ENCODE data around the gene LARGE1. TPM values are rescaled to one million over a fixed set of nuclear protein-coding genes. Genes with fewer than 3 reads are reported as not detected.
"Not testable (repeated sequence)": the region's sequence is repeated elsewhere in the genome, so short reads cannot be mapped to it uniquely, and the experiment has no call there.

Gene LARGE1
- total and polyA plus RNA-seq, 2 of the 13 experiments (the other 11 are each of a cell fraction or from before 2014, with no cell fraction given): 8.4 to 11.0 TPM

DNA sequence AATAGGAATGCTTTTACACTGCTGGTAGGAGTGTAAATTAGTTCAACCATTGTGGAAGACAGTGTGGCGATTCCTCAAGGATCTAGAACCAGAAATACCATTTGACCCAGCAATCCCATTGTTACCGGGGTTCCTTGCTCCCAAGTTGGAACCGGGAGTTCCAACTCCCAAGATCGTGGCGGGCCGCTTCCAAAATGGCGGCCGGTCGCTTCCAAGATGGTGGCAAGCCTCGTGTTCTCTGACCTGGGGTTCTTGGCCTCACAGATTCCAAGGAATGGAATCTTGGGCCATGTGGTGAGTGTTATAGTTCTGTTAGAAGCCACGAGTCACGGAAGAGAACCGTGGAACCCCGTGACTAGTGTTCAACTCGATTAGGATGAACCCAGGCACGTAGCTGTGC lies 62.5 kb downstream of the LARGE1 start:
- H3K36me3 ChIP-seq (replicated peaks in 1 of 2; ENCODE audit: control insufficient read depth in 1 of 2, insufficient read depth in 2 of 2, low read length in 2 of 2); H3K4me2 ChIP-seq (ENCODE audit: low read depth, low read length); H3K79me2 ChIP-seq (ENCODE audit: insufficient read depth, low read length); H4K20me1 ChIP-seq (ENCODE audit: insufficient read depth, low read length); H3K9ac ChIP-seq (ENCODE audit: insufficient read depth, low read depth, low read length); FAIRE-seq; H2AFZ ChIP-seq (ENCODE audit: low read length); intact Hi-C loops (cut with micrococcal nuclease; ENCODE audit: unreplicated experiment); BruUV-seq (replicated peaks); H3K4me3 ChIP-seq (replicated peaks in 1 of 3; ENCODE audit: insufficient read depth in 1 of 3, low read depth in 2 of 3, low read length in 3 of 3); H3K9me3 ChIP-seq (ENCODE audit: low read length); H3K27me3 ChIP-seq (ENCODE audit: control insufficient read depth in 1 of 2, insufficient read depth in 2 of 2, low read length in 2 of 2); CTCF ChIA-PET (ENCODE audit: low intra/inter-chr PET ratio, low total read pairs); H3K4me1 ChIP-seq (ENCODE audit: insufficient read depth, low read length); DNase-seq (ENCODE audit: low spot score); in situ Hi-C loops (cut with HindIII; ENCODE audit: extremely low pct_ligation_motif_present, low pct_unique_long_range_greater_than_20kb); ATAC-seq; H3K27ac ChIP-seq (ENCODE audit: extremely low read length, insufficient read depth, low read length); POLR2A ChIA-PET: not testable (repeated sequence)
- WGBS (ENCODE audit: low lambda C conversion rate): 93% methylated on average over 16 of the region's 16 CpGs

DNA sequence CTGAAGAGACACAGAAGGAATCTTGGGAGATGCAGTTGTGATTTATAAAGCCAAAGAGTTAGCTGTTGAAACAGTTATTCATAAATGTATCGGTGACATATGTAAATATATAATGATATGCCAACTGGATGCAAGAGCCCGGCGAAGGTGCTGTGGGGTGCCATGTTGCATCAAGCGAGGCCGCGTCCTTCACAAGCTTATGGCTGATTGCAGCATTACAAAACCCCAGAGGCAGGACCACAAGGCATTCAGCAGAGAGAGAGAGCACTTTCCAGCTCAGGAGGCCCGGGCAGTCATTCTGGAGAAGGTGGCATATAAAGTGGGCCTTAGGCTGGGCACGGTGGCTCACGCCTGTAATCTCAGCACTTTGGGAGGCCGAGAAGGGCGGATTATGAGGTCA lies 65.6 kb downstream of the LARGE1 start:
- Histone ChIP-seq H3K9me3 (ENCODE audit: low read length) (no peaks in the 10 kb centered on the region), H3K27me3 (ENCODE audit: control insufficient read depth in 1 of 2, insufficient read depth in 2 of 2, low read length in 2 of 2) (no peaks in the 10 kb centered on the region), H2AFZ (ENCODE audit: low read length) (no peak overlapping the region), H3K79me2 (ENCODE audit: insufficient read depth, low read length) (no peaks in the 10 kb centered on the region), H3K4me1 (ENCODE audit: insufficient read depth, low read length) (peaks cover 6% of the 10 kb centered on the region; the same call in 1 of the 2 replicates), H3K27ac (ENCODE audit: extremely low read length, insufficient read depth, low read length) (no peak overlapping the region), H3K9ac (ENCODE audit: insufficient read depth, low read depth, low read length) (no peak overlapping the region), H3K36me3 (replicated peaks in 1 of 2; ENCODE audit: control insufficient read depth in 1 of 2, insufficient read depth in 2 of 2, low read length in 2 of 2) (no peaks in the 10 kb centered on the region), H3K4me3 (replicated peaks in 1 of 3; ENCODE audit: insufficient read depth in 1 of 3, low read depth in 2 of 3, low read length in 3 of 3) (no peak overlapping the region), H4K20me1 (ENCODE audit: insufficient read depth, low read length) (no peaks in the 10 kb centered on the region), H3K4me2 (ENCODE audit: low read depth, low read length) (no peak overlapping the region)
- DNase-seq (ENCODE audit: low spot score) (no peak), ATAC-seq (no peak), FAIRE-seq (no peak)
- 97% methylated on average over 10 of the region's 11 CpGs for WGBS (ENCODE audit: low lambda C conversion rate)
- intact Hi-C loops (cut with micrococcal nuclease; ENCODE audit: unreplicated experiment) (no loop called here), in situ Hi-C loops (cut with HindIII; ENCODE audit: extremely low pct_ligation_motif_present, low pct_unique_long_range_greater_than_20kb) (no loop called here)
- BruUV-seq (replicated peaks): no TSS peak
- ChIA-PET CTCF (ENCODE audit: low intra/inter-chr PET ratio, low total read pairs) (no interaction called here), POLR2A (no interaction called here)
- TF ChIP-seq, protein P1, sequence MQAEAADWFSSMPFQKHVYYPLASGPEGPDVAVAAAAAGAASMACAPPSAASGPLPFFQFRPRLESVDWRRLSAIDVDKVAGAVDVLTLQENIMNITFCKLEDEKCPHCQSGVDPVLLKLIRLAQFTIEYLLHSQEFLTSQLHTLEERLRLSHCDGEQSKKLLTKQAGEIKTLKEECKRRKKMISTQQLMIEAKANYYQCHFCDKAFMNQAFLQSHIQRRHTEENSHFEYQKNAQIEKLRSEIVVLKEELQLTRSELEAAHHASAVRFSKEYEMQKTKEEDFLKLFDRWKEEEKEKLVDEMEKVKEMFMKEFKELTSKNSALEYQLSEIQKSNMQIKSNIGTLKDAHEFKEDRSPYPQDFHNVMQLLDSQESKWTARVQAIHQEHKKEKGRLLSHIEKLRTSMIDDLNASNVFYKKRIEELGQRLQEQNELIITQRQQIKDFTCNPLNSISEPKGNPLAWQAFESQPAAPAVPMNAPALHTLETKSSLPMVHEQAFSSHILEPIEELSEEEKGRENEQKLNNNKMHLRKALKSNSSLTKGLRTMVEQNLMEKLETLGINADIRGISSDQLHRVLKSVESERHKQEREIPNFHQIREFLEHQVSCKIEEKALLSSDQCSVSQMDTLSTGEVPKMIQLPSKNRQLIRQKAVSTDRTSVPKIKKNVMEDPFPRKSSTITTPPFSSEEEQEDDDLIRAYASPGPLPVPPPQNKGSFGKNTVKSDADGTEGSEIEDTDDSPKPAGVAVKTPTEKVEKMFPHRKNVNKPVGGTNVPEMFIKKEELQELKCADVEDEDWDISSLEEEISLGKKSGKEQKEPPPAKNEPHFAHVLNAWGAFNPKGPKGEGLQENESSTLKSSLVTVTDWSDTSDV (CRISPR knock-in tag; IDR thresholded peaks at IDR 0.05): no peak
- TF ChIP-seq ZBTB21 (CRISPR knock-in tag; IDR thresholded peaks at IDR 0.05) (no peak), ZNF546 (CRISPR knock-in tag; conservative IDR thresholded peaks at IDR 0.05) (no peak), ZNF577 (CRISPR knock-in tag; IDR thresholded peaks at IDR 0.05; ENCODE audit: borderline replicate concordance, low read depth) (no peak), ZNF83 (CRISPR knock-in tag; IDR thresholded peaks at IDR 0.05; ENCODE audit: borderline replicate concordance) (no peak), TP53 (CRISPR knock-in tag; conservative IDR thresholded peaks at IDR 0.05) (no peak), HMG20B (CRISPR knock-in tag; conservative IDR thresholded peaks at IDR 0.05) (no peak), NR2F6 (IDR thresholded peaks at IDR 0.05) (no peak), NR2F6 (CRISPR knock-in tag; IDR thresholded peaks at IDR 0.05) (no peak), NCOA5 (CRISPR knock-in tag; IDR thresholded peaks at IDR 0.05) (no peak), NAIF1 (CRISPR knock-in tag; IDR thresholded peaks at IDR 0.05; ENCODE audit: borderline replicate concordance) (no peak), ZSCAN20 (CRISPR knock-in tag; IDR thresholded peaks at IDR 0.05; ENCODE audit: borderline replicate concordance) (no peak)
- TF ChIP-seq, protein P2, sequence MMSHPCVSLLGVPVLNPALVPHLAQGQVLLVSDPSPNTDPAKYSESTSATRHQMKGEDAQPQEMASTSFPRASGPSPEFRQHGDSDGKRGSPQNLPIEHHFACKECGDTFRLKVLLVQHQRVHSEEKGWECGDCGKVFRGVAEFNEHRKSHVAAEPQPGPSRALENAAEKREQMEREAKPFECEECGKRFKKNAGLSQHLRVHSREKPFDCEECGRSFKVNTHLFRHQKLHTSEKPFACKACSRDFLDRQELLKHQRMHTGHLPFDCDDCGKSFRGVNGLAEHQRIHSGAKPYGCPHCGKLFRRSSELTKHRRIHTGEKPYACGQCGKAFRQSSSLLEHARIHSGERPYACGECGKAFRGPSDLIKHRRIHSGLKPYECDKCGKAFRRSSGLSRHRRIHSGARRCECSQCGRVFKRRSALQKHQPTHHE (CRISPR knock-in tag; IDR thresholded peaks at IDR 0.05; ENCODE audit: borderline replicate concordance): no peak
- TF ChIP-seq, protein P3, sequence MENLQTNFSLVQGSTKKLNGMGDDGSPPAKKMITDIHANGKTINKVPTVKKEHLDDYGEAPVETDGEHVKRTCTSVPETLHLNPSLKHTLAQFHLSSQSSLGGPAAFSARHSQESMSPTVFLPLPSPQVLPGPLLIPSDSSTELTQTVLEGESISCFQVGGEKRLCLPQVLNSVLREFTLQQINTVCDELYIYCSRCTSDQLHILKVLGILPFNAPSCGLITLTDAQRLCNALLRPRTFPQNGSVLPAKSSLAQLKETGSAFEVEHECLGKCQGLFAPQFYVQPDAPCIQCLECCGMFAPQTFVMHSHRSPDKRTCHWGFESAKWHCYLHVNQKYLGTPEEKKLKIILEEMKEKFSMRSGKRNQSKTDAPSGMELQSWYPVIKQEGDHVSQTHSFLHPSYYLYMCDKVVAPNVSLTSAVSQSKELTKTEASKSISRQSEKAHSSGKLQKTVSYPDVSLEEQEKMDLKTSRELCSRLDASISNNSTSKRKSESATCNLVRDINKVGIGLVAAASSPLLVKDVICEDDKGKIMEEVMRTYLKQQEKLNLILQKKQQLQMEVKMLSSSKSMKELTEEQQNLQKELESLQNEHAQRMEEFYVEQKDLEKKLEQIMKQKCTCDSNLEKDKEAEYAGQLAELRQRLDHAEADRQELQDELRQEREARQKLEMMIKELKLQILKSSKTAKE (CRISPR knock-in tag; IDR thresholded peaks at IDR 0.05; ENCODE audit: borderline replicate concordance): no peak
